H1 (cell line): Measurements from ENCODE around the gene CYLD. TPM values are rescaled to one million over a fixed set of nuclear protein-coding genes. Genes with fewer than 3 reads are reported as not detected.

ENCODE experiments used
- CTCF ChIA-PET: fragments of 300-600 bp; sonication (Branson Sonifier 250); formaldehyde crosslinking; loops from one replicate; lab custom pipeline; 2021; ENCODE audit not compliant: partially characterized antibody; lab: Charles Lee
- POLR2A ChIA-PET: fragments of 300-600 bp; sonication (Branson Sonifier 250); formaldehyde crosslinking; loops from one replicate; lab custom pipeline; 2021; ENCODE audit warnings: inconsistent platforms; ENCODE audit not compliant: partially characterized antibody; lab: Charles Lee
- DNase-seq, 2 experiments: peaks; one replicate each; pipeline versions ENCODE4 v3.0.0 to v3.0.0-alpha.2; 2010 to 2022; ENCODE audit warnings: low spot score in 2 of 2, low read depth in 1 of 2, mixed read lengths in 1 of 2
- FAIRE-seq: peaks from 2 replicates; lab custom pipeline; 2011; peaks lifted over from hg19 to GRCh38; lab: Jason Lieb, UNC
- H2AFZ ChIP-seq: 2 replicates; pipeline ENCODE4 v1.8.1; 2012; ENCODE audit warnings: low read length, inconsistent platforms
- H2AK5ac ChIP-seq: 2 replicates; pipeline ENCODE4 v1.6.1; 2013; ENCODE audit warnings: low read depth, low read length
- H2BK120ac ChIP-seq: replicated peaks from 2 replicates; pipeline ENCODE3; 2013; ENCODE audit warnings: low read depth, low read length, inconsistent platforms
- H2BK12ac ChIP-seq: 2 replicates; pipeline ENCODE4 v1.6.1; 2013; ENCODE audit warnings: low read depth, low read length
- H2BK15ac ChIP-seq: 2 replicates; pipeline ENCODE4 v1.6.1; 2013; ENCODE audit warnings: low read length
- H2BK20ac ChIP-seq: 2 replicates; pipeline ENCODE4 v1.6.1; 2013; ENCODE audit warnings: low read length
- H2BK5ac ChIP-seq: 2 replicates; pipeline ENCODE4 v1.6.1; 2013; ENCODE audit warnings: low read depth, low read length
- H3K14ac ChIP-seq: 2 replicates; pipeline ENCODE4 v1.6.1; 2013; ENCODE audit warnings: inconsistent platforms; ENCODE audit not compliant: insufficient read length
- H3K18ac ChIP-seq: 2 replicates; pipeline ENCODE4 v1.6.1; 2013; ENCODE audit warnings: low read length; ENCODE audit errors: extremely low read depth
- H3K23ac ChIP-seq: 2 replicates; pipeline ENCODE4 v1.6.1; 2013; ENCODE audit warnings: inconsistent platforms; ENCODE audit not compliant: insufficient read length
- H3K23me2 ChIP-seq: 2 replicates; pipeline ENCODE4 v1.6.1; 2013; ENCODE audit warnings: low read depth, low read length
- H3K27ac ChIP-seq: 2 replicates; pipeline ENCODE4 v1.6.1; 2011; ENCODE audit warnings: low read depth, low read length, inconsistent platforms
- H3K27me3 ChIP-seq, 4 experiments: replicated peaks in 1 of 4; 1 replicate in 1 of 4; 2 replicates in 3 of 4; pipeline versions ENCODE4 v1.6.1 to v1.8.1; 2011 to 2013; ENCODE audit warnings: low read length in 3 of 4, mild to moderate bottlenecking in 3 of 4, inconsistent platforms in 2 of 4, mixed read lengths in 2 of 4, moderate library complexity in 1 of 4; ENCODE audit not compliant: control insufficient read depth in 3 of 4, insufficient read depth in 3 of 4; ENCODE audit errors: extremely low read depth in 1 of 4
- H3K36me3 ChIP-seq, 4 experiments: 2 replicates each; pipeline versions ENCODE4 v1.6.1 to v1.8.1; 2011 to 2013; ENCODE audit warnings: mild to moderate bottlenecking in 4 of 4, low read length in 3 of 4, moderate library complexity in 2 of 4, control low read depth in 1 of 4, inconsistent platforms in 1 of 4; ENCODE audit not compliant: insufficient read depth in 4 of 4, control insufficient read depth in 2 of 4
- H3K4ac ChIP-seq: replicated peaks from 2 replicates; pipeline ENCODE3; 2013; ENCODE audit warnings: low read length, low read depth, mixed read lengths, inconsistent platforms; ENCODE audit not compliant: insufficient read length
- H3K4me1 ChIP-seq, 4 experiments: replicated peaks in 1 of 4; 1 replicate in 1 of 4; 2 replicates in 3 of 4; pipeline versions ENCODE4 v1.6.1 to v1.8.1; 2011 to 2013; ENCODE audit warnings: low read length in 3 of 4, inconsistent platforms in 2 of 4, mixed read lengths in 1 of 4; ENCODE audit not compliant: insufficient read depth in 4 of 4, control insufficient read depth in 3 of 4
- H3K4me2 ChIP-seq, 2 experiments: 2 replicates each; pipeline versions ENCODE4 v1.6.1 to v1.8.1; 2011 to 2013; ENCODE audit warnings: low read depth in 2 of 2, low read length in 2 of 2, control low read depth in 1 of 2, inconsistent platforms in 1 of 2, mild to moderate bottlenecking in 1 of 2; ENCODE audit not compliant: insufficient read depth in 1 of 2
- H3K4me3 ChIP-seq, 4 experiments: fragments of 200-600, 300-600 bp in 1 of 4; sonication (generic), shearing (Covaris generic), sonication (Bioruptor Twin) in 1 of 4; 2 replicates each; pipeline versions ENCODE4 v1.5.1 to v1.8.1; 2011 to 2016; ENCODE audit warnings: low read length in 4 of 4, low read depth in 3 of 4, control low read depth in 2 of 4, inconsistent platforms in 2 of 4, mild to moderate bottlenecking in 2 of 4, mixed read lengths in 1 of 4, moderate library complexity in 1 of 4; ENCODE audit not compliant: insufficient read depth in 2 of 4; ENCODE audit errors: extremely low read depth in 1 of 4
- H3K56ac ChIP-seq: replicated peaks from 2 replicates; pipeline ENCODE3; 2013; ENCODE audit warnings: low read depth, mild to moderate bottlenecking, mixed read lengths, low read length, inconsistent platforms; ENCODE audit not compliant: insufficient read length
- H3K79me1 ChIP-seq: 2 replicates; pipeline ENCODE4 v1.6.1; 2013; ENCODE audit warnings: low read depth, low read length, control low read depth
- H3K79me2 ChIP-seq, 2 experiments: 2 replicates each; pipeline versions ENCODE4 v1.6.1 to v1.8.1; 2012 to 2013; ENCODE audit warnings: low read length in 2 of 2, mild to moderate bottlenecking in 2 of 2, inconsistent platforms in 1 of 2; ENCODE audit not compliant: insufficient read depth in 2 of 2, control insufficient read depth in 1 of 2
- H3K9ac ChIP-seq, 4 experiments: replicated peaks in 1 of 4; 1 replicate in 1 of 4; 2 replicates in 3 of 4; pipeline versions ENCODE4 v1.6.1 to v1.8.1; 2011 to 2013; ENCODE audit warnings: low read depth in 3 of 4, low read length in 3 of 4, control low read depth in 2 of 4, mild to moderate bottlenecking in 2 of 4, moderate library complexity in 2 of 4, inconsistent platforms in 1 of 4; ENCODE audit errors: extremely low read depth in 1 of 4
- H3K9me3 ChIP-seq, 2 experiments: 2 replicates each; pipeline versions ENCODE4 v1.6.1 to v1.8.1; 2012 to 2013; ENCODE audit warnings: mild to moderate bottlenecking in 2 of 2, moderate library complexity in 2 of 2, control low read depth in 1 of 2, inconsistent platforms in 1 of 2, low read depth in 1 of 2, low read length in 1 of 2, mixed read lengths in 1 of 2; ENCODE audit not compliant: insufficient read depth in 2 of 2
- H4K20me1 ChIP-seq, 2 experiments: replicated peaks in 1 of 2; 2 replicates each; pipeline versions ENCODE3 to v1.8.1; 2011 to 2013; ENCODE audit warnings: inconsistent platforms in 2 of 2, low read length in 2 of 2, mild to moderate bottlenecking in 1 of 2; ENCODE audit not compliant: insufficient read depth in 2 of 2, control insufficient read depth in 1 of 2
- H4K5ac ChIP-seq: 2 replicates; pipeline ENCODE4 v1.6.1; 2013; ENCODE audit warnings: low read length, low read depth, mixed read lengths, inconsistent platforms; ENCODE audit not compliant: insufficient read length
- H4K8ac ChIP-seq: 2 replicates; pipeline ENCODE4 v1.8.0; 2013; ENCODE audit warnings: mild to moderate bottlenecking, moderate library complexity, low read length, inconsistent platforms; ENCODE audit not compliant: insufficient read depth; ENCODE audit errors: extremely low read depth
- H4K91ac ChIP-seq: replicated peaks from 2 replicates; pipeline ENCODE3; 2013; ENCODE audit warnings: low read length, mixed read lengths, inconsistent platforms; ENCODE audit not compliant: insufficient read length
- CBX8 ChIP-seq: fragments of 300-800, 300-1000 bp; sonication (generic); IDR thresholded peaks from 2 replicates; pipeline ENCODE4 v1.7.1; 2016; ENCODE audit warnings: low read depth, low read length, borderline replicate concordance
- EZH2 ChIP-seq: fragments of 200-600 bp; sonication (generic); IDR thresholded peaks from 2 replicates; pipeline ENCODE4 v1.7.1; 2012; ENCODE audit warnings: low read depth, mild to moderate bottlenecking, moderate library complexity, low read length, inconsistent platforms; ENCODE audit not compliant: severe bottlenecking
- GTF2F1 ChIP-seq: IDR thresholded peaks from 2 replicates; pipeline ENCODE4 v1.6.1; 2012; ENCODE audit warnings: low read depth, low read length, improper control_type of control experiment, borderline replicate concordance
- HDAC2 ChIP-seq, 2 experiments: fragments of 300-600 bp in 1 of 2; sonication (generic) in 1 of 2; IDR thresholded peaks; 2 replicates each; pipeline ENCODE4 v1.6.1; 2011 to 2012; ENCODE audit warnings: low read depth in 2 of 2, low read length in 2 of 2, mild to moderate bottlenecking in 2 of 2, moderate library complexity in 2 of 2, borderline replicate concordance in 1 of 2, inconsistent platforms in 1 of 2
- NANOG ChIP-seq: IDR thresholded peaks from 2 replicates; pipeline ENCODE4 v1.6.1; 2011; ENCODE audit warnings: low read length, low read depth, mild to moderate bottlenecking, inconsistent platforms; ENCODE audit not compliant: insufficient read depth, poor library complexity, severe bottlenecking
- NRF1 ChIP-seq: IDR thresholded peaks from 2 replicates; pipeline ENCODE4 v1.6.1; 2011; ENCODE audit warnings: mild to moderate bottlenecking, low read depth, low read length, improper control_type of control experiment
- PHF8 ChIP-seq: fragments of 200-600 bp; sonication (generic); conservative IDR thresholded peaks from 2 replicates; pipeline ENCODE4 v1.7.1; 2012; ENCODE audit warnings: low read depth, mild to moderate bottlenecking, inconsistent platforms, low read length, moderate library complexity
- POLR2A ChIP-seq, 2 experiments: IDR thresholded peaks; 1 replicate in 1 of 2; 2 replicates in 1 of 2; pipeline ENCODE4 v1.6.1; 2011; ENCODE audit warnings: low read depth in 2 of 2, low read length in 2 of 2, mild to moderate bottlenecking in 2 of 2; ENCODE audit errors: control extremely low read depth in 1 of 2
- SP4 ChIP-seq: IDR thresholded peaks from 2 replicates; pipeline ENCODE4 v1.6.1; 2012; ENCODE audit warnings: low read length, inconsistent platforms
- TBP ChIP-seq: IDR thresholded peaks from 2 replicates; pipeline ENCODE4 v1.6.1; 2011; ENCODE audit warnings: low read depth, low read length, improper control_type of control experiment
- TCF12 ChIP-seq: IDR thresholded peaks from 2 replicates; pipeline ENCODE4 v1.6.1; 2011; ENCODE audit warnings: low read depth, mild to moderate bottlenecking, low read length
- WGBS, 2 experiments: shearing (Covaris generic) in 1 of 2; methylation state at CpG; one replicate each; pipeline versions ENCODE4 v1.1.6 to v1.1.7; 2013 to 2015; ENCODE audit warnings: low lambda C conversion rate in 2 of 2, mixed read lengths in 2 of 2, inconsistent platforms in 1 of 2, low coverage in 1 of 2, missing lambda C conversion rate in 1 of 2; ENCODE audit not compliant: insufficient replicate concordance in 2 of 2, insufficient coverage in 1 of 2, insufficient read length in 1 of 2; ENCODE audit errors: extremely low coverage in 1 of 2, missing lambda C conversion rate in 1 of 2; 5-methylcytosine and 5-hydroxymethylcytosine counted together
- polyA plus RNA-seq, 7 experiments: library from polyadenylated mRNA; depleted of rRNA in 3 of 7; stranded (reverse) in 5 of 7; unstranded in 2 of 7; fragments of >200 nt in 5 of 7; fragments of 200-250 nt in 2 of 7; gene quantifications; 1 replicate in 5 of 7; 2 replicates in 1 of 7; 4 replicates in 1 of 7; pipeline versions ENCODE4 v1.2.1 to v1.2.3, GENCODE V29; 2011 to 2013; ENCODE audit warnings: missing spikeins in 2 of 7, mixed read lengths in 2 of 7
- total RNA-seq: library from RNA; stranded (reverse); fragmentation: NEBNext Ultra II Directional; extraction: Animal tissue kit (Norgen Biotek cat#: 25700); gene quantifications from 2 replicates; pipeline ENCODE4 v1.2.1, GENCODE V29; 2021
- TF ChIP-seq, protein P1 (sequence below): IDR thresholded peaks from 2 replicates; pipeline ENCODE4 v1.6.1; 2012; ENCODE audit warnings: low read length, inconsistent platforms
- TF ChIP-seq, protein P2 (sequence below): IDR thresholded peaks from 2 replicates; pipeline ENCODE4 v1.6.1; 2012; ENCODE audit warnings: inconsistent platforms

The CYLD gene
- total and polyA plus RNA-seq, 2 of the 8 experiments (the other 6 are each of a cell fraction or from before 2014, with no cell fraction given): 3.7 to 18.8 TPM

DNA sequence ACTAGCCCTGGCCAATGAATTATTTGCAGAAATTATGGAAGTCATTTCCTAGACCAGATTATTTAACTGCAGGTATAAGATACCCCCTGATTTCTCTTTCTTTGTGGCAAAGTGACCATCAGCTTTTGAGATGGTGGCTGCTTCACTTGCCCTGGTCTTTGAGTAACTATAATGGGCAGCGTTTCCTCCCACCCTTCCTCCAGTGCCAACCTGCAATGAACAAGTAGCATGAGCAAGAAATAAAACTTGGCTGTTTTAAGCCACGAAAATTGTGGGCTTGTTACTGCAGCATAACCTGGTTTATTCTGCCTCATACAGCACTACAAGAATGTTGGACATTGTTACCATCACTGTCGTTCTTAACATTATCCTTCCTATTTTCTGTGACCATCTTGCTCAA, 105.3 kb downstream of the CYLD start:
- H3K4me3 ChIP-seq: no peak overlapping the region
- H3K36me3 ChIP-seq: no peaks in the 10 kb centered on the region
- no peak overlapping the region for H2BK120ac ChIP-seq
- no peak overlapping the region for H3K56ac ChIP-seq
- POLR2A ChIA-PET: no interaction called here
- H3K79me1 ChIP-seq: no peaks in the 10 kb centered on the region
- H4K91ac ChIP-seq: no peak overlapping the region
- H3K23me2 ChIP-seq: no peaks in the 10 kb centered on the region
- H3K27ac ChIP-seq: no peak overlapping the region
- CTCF ChIA-PET: interaction anchor here (1.8 to 2.0 kb wide), 2 partner anchors 10 to 11 kb away, joined by 5 to 6 read pairs; no protein-coding TSS in a partner anchor
- H3K18ac ChIP-seq: no peak overlapping the region
- H2BK5ac ChIP-seq: no peak overlapping the region
- no peak overlapping the region for H3K14ac ChIP-seq
- H3K79me2 ChIP-seq: no peaks in the 10 kb centered on the region
- no peaks in the 10 kb centered on the region for H3K27me3 ChIP-seq
- DNase-seq: no peak
- H4K20me1 ChIP-seq: no peaks in the 10 kb centered on the region
- no peak for FAIRE-seq
- no peak overlapping the region for H3K4ac ChIP-seq
- no peak overlapping the region for H4K8ac ChIP-seq
- H2BK15ac ChIP-seq: no peak overlapping the region
- H3K9ac ChIP-seq: no peak overlapping the region
- no peaks in the 10 kb centered on the region for H3K9me3 ChIP-seq
- H3K23ac ChIP-seq: no peak overlapping the region
- no peak overlapping the region for H2AK5ac ChIP-seq
- H2AFZ ChIP-seq: no peak overlapping the region
- no peak overlapping the region for H2BK20ac ChIP-seq
- no peak overlapping the region for H3K4me2 ChIP-seq
- no peak overlapping the region for H4K5ac ChIP-seq
- H3K4me1 ChIP-seq: peaks cover 0 to 2% (median 1%) of the 10 kb centered on the region in 4 experiments; a peak in 1 of 7 replicates
- H2BK12ac ChIP-seq: no peak overlapping the region
- 85% methylated on average over 3 of the region's 3 CpGs; no CpG with 5 or more reads in 1 of the 2 experiments for WGBS, 2 experiments
- no peak for TF ChIP-seq SP4
- TF ChIP-seq NANOG: no peak
- TF ChIP-seq GTF2F1: no peak
- TF ChIP-seq NRF1: no peak
- no peak for TF ChIP-seq CBX8
- no peak for TF ChIP-seq POLR2A (IDR thresholded peaks at IDR 0.05; ENCODE audit: control extremely low read depth in 1 of 2, low read depth in 2 of 2, low read length in 2 of 2)
- TF ChIP-seq PHF8: no peak
- TF ChIP-seq TCF12: no peak
- TF ChIP-seq, protein P1, sequence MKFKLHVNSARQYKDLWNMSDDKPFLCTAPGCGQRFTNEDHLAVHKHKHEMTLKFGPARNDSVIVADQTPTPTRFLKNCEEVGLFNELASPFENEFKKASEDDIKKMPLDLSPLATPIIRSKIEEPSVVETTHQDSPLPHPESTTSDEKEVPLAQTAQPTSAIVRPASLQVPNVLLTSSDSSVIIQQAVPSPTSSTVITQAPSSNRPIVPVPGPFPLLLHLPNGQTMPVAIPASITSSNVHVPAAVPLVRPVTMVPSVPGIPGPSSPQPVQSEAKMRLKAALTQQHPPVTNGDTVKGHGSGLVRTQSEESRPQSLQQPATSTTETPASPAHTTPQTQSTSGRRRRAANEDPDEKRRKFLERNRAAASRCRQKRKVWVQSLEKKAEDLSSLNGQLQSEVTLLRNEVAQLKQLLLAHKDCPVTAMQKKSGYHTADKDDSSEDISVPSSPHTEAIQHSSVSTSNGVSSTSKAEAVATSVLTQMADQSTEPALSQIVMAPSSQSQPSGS: no peak
- TF ChIP-seq, protein P2, sequence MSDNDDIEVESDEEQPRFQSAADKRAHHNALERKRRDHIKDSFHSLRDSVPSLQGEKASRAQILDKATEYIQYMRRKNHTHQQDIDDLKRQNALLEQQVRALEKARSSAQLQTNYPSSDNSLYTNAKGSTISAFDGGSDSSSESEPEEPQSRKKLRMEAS: no peak
- no peak for TF ChIP-seq EZH2
- TF ChIP-seq TBP: no peak
- no peak for TF ChIP-seq HDAC2 (IDR thresholded peaks at IDR 0.05; ENCODE audit: borderline replicate concordance in 1 of 2, low read depth in 2 of 2, low read length in 2 of 2)
